Neural cell (in vitro differentiated cells): ENCODE data around the gene ATE1.
"Not testable (repeated sequence)": the region's sequence is repeated elsewhere in the genome, so short reads cannot be mapped to it uniquely, and the experiment has no call there.

Experiments
- EP300 ChIP-seq: fragments of 450-650 bp; conservative IDR thresholded peaks from 2 replicates; pipeline ENCODE4 v1.6.1; 2014; ENCODE audit warnings: antibody characterized with exemption, mild to moderate bottlenecking, moderate library complexity; ENCODE audit not compliant: poor library complexity, severe bottlenecking
- POLR2AphosphoS5 ChIP-seq: IDR thresholded peaks from 2 replicates; pipeline ENCODE4 v1.6.1; 2012
- TF ChIP-seq, protein P1 (sequence below): fragments of 450-650 bp; IDR thresholded peaks from 2 replicates; pipeline ENCODE4 v1.5.1; 2014; ENCODE audit warnings: antibody characterized with exemption, mild to moderate bottlenecking, moderate library complexity; ENCODE audit not compliant: poor library complexity, severe bottlenecking

DNA sequence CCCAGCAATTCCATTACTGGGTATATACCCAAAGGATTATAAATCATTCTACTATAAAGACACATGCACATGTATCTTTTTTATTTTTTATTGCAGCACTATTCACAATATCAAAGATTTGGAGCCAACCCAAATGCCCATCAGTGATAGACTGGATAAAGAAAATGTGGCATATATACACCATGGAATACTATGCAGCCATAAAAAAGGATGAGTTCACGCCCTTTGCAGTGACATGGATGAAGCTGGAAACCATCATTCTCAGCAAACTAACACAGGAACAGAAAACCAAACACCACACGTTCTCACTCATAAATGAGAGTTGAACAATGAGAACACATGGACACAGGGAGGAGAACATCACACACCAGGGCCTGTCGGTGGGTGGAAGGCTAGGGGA, 228.1 kb downstream of the ATE1 start:
- TF ChIP-seq POLR2AphosphoS5, EP300: not testable (repeated sequence)
- TF ChIP-seq, protein P1, sequence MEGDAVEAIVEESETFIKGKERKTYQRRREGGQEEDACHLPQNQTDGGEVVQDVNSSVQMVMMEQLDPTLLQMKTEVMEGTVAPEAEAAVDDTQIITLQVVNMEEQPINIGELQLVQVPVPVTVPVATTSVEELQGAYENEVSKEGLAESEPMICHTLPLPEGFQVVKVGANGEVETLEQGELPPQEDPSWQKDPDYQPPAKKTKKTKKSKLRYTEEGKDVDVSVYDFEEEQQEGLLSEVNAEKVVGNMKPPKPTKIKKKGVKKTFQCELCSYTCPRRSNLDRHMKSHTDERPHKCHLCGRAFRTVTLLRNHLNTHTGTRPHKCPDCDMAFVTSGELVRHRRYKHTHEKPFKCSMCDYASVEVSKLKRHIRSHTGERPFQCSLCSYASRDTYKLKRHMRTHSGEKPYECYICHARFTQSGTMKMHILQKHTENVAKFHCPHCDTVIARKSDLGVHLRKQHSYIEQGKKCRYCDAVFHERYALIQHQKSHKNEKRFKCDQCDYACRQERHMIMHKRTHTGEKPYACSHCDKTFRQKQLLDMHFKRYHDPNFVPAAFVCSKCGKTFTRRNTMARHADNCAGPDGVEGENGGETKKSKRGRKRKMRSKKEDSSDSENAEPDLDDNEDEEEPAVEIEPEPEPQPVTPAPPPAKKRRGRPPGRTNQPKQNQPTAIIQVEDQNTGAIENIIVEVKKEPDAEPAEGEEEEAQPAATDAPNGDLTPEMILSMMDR, result not testable (repeated sequence)
